Activated T-helper 1 cell treated with anti-CD3 and anti-CD28 coated beads, Interleukin-2, amount 50 U/mL, for 16 hours (primary cell): ENCODE data around the gene C10orf53.

ENCODE experiments used
- DNase-seq, 2 donors: peaks; one replicate each; pipeline ENCODE4 v3.0.0-alpha.2; 2020; ENCODE audit warnings: low read depth in 1 of 2, low spot score in 1 of 2

The C10orf53 gene

DNA sequence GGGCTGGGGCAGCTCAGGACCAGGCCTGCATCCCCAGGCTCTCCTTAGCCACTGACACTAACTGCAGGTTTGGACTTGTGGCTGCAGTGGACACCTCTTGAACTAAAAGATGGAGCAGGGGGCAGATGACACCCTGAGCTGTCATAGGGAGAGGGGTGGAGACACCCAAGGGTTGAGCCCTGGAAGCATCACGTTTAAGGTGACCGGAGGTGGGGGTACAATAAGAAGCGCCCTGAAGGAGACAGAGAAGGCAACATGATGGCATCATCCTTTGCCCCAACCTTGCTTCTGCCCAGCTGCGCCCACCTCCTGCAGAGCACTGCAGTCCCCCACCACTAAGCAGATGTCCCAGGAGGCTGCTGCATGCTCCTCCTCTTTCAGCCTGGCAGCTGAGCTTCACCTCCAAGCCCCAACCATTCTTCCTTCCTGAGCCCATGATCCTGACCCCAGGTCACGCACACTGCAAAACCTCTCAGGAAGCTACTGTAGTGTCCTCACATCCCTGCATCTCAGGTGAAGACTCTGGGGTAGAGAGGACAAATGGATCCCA, 57.2 kb downstream of the C10orf53 start:
- DNase-seq: no peak

DNA sequence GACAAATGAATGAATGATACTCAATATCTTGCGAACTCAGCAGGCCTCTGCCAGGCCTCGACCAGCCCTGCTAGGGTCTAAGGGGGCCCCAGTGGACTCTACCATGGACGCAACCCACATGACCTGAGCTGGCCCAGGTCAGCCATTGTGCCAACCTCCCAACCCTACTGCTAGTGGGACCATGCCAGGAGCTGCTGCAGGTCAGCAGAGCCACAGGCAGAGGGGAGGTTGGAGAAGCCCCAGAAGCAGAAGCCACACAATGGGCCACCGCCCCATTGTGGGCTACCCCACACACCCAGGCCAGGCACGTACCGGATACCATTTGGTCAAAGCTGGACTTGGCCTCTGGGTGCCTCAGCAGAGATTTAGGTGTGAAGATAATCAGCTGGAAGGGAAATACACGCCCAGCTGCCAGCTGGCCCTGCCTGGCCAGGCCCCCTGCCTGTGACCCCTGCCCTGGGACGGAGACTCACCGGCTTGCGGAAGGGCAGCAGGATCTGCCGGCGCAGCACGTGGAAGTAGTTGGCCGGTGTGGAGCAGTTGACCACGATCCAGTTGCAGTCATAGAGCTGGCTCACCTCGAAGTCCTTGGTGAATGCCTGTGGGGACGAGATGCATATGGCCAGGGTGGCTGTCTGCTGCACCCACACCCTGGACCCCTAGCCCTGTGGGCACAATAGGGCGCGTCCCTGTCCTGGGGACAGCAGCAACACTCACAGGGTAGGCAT, 58.2 kb downstream of the C10orf53 start:
- no peak for DNase-seq

DNA sequence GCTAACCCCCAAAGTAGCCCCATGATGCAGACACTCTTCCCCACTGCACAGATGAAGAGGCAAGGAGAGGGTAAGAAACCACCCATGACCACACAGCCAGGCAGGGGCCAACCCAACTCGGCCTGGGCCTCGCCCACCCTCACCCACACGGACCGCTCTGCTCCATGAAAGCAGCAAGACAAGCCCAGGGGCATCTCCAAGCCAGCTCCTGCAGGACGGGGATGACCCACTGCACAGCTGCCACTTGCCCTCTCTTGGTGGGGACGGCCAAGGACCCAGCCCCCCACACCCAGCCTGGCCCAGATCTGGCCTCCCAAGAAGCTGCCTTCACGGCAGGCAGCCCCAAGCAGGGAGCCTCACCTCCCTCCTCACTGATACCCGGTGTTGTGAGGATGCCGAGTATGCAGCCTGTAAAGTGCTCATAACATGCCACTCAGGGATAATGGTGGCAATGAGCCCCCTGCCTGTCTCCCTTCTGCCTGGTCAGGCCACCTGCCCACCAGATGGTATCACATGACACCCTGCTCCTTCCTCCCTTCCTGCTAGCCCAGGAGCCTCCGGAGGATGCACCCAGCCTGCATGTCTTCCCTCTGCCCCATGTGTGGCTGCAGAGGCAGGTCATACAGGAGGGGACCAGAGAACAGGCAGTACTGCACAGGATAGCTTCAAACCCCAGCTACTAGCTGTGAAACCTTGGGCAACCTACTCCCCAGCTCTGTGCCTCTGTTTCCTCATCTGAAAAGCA, 59.3 kb downstream of the C10orf53 start:
- no peak for DNase-seq

DNA sequence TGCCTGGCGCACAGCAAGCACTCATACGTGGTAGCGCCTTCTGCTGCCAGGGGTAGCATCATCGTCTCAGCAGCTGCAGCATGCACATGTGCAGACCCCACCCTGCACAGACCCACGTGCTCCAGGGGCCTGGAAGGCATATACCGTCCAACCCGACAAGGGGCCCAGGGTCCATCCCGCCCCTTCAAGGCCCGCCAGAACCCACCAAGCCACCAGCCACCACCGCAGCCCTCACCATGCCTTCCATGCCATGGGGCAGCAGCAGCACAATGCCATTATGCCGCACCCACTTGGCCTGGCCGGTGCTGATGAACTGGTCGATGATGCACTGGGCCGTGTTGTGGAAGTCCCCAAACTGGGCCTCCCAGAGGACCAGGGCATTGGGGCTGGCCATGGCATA, 60.0 kb downstream of the C10orf53 start:
- no peak for DNase-seq

DNA sequence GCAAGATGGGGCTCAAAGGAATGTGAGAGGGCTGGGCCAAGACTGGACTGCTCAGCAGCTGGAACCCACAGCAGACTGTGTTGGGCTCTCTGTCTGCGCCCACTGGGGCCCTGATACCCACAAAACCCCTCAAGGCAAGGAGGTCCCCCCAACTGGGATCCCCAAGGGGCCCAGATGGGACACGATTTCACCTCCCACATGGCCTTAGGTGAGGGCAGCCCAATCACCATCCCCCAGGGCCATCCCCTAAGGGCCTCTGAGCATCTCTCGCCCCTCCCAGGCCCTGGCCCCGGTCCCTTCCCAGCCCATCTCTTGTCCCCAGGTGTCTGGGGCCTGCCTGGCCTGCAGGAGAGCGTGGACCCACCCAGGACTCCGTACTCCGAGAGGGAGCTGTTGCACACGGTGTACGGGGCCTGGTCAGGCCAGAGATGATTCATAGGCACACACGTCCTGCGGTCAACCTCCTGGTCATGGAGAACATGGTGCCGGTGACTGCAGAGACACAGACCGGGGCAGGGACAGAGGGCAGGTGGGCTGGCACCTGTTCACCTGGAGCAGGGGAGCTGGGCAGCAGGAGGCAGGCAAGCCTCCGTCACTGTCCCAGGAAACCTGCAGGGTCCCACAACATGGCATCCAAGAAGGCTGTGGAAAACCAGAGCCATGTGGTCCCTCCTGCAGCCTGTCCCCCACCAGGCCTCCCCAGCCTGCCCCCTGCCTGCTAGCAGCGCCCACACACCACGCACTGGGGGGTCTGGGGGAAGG, 61.1 kb downstream of the C10orf53 start:
- no peak for DNase-seq

DNA sequence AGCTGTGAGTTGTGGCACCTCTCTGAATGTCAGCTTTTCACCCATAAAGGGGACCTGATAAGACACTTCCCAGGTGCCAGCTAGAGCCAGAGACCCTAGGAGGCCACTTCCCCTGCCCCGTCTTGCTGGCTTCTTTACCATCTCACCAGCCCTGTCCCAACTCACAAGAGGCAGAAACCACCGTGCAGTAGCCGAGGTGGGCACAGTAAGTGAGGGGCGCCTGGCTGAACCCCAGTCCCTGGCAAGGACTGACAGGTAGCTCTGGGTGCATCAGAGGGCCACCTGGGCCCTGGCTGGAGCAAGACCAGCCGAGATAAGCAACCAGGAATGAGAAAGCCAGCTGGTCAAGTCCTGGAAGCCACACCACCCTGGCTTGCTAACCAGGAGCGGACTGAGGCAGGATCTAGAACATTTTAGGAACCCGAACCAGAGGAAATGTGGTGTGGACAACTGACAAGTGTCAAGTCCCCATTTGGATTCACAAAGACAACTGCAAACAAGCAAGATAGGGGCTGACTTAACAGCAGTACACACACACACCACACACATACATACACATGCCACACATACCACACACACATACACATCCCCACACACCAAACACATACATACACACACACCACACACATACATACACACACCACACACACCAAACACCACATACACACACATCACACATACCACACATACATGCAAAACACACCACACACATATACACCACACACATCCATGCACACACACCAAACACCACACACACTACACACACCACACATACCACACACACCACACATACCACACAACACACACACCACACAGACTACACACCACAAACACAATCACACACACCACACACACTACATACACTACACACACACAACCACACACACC, 61.9 kb downstream of the C10orf53 start:
- DNase-seq: no peak

DNA sequence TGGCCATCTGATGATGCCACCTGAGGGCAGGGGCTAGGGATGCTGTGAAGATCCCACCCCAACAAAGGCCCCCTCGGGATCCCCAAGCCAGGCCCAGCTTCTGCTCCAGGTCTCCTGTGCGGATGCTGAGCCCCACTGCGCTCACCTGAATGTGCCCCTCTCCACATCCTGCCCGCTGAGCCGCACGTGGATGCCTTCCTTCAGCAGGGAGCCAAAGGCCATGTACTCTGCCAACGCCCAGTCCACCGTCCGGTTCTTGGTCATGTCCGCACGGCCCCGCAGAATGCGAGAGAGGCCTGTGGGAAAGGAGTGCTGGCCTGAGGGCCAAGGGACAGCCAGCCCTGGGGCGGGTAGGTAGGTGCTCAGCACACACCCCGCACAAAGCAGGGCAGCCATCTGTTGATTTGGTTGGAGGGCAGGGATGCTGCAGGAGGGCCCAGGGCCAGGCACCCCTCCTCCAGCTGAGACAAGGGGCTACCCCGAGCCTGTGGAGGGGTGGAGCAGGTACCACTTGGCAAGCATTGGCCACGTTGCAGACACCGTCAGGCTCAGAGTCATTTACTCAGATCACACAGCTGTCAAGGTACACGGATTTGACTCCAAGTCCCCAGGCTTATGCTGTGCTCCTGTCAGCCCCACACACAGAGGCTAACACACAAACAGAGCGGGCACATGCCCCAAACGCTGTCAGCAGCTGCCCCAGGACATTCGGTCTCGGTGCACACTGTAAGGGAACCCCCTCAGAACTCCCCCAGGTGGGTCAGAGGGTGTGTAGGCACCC, 63.4 kb downstream of the C10orf53 start:
- DNase-seq: no peak

DNA sequence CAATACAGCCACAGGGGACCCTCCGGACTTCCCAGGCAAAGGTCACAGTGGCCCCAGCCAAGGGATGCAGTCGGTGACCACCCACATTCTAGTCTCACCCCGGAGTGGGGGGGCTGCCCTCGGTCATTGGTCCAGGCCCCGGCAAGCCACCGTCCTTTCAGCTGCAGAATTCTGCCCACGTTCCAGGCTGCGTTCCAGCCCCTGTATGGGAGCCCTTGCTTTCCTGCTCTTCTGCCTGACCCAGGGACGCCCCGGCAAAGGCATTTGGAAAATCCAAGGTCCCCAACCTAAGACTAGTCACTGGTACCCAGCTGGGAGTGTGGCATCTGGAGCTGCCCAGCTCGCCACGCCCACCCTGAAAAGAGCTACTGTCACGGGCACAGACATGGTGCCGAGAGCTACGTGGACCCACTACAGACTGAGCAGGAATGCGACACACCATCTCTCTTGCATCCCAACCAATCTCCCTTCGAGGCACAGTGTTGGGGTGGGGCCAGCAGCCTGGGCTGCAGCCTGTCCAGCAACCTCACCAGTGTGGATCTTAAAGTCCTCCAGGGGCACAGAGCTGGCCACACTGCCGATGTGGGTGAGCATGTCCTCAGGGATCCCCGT, 64.1 kb downstream of the C10orf53 start:
- no peak for DNase-seq

DNA sequence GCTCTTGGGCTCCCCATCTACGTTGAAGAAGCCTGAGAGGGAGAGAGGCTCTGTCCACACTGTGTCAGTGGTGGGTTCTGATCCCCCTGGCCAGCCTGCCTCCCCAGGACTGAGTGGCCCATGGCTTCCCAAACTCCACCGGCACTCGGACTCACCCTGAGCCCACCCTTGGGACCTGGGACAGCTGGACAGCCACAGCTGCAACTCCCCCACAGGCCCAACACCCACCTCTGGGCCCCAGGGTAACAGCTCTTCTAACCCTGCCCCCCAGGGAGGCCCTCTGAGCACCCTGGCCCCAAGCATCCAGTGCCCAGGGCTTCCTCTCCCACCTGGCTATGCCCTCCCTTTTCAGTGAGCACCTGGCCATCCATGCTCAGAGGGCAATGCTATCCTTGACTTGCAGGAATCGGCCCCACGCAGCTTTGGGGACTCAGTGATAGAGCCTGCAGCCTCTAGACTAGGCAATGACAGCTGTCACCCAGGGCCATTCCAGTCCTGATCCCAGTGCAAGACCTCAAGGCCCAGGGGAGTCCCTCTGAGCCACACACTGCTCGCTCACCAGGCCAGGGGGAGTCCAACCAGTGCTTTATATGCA, 64.7 kb downstream of the C10orf53 start:
- DNase-seq: no peak

DNA sequence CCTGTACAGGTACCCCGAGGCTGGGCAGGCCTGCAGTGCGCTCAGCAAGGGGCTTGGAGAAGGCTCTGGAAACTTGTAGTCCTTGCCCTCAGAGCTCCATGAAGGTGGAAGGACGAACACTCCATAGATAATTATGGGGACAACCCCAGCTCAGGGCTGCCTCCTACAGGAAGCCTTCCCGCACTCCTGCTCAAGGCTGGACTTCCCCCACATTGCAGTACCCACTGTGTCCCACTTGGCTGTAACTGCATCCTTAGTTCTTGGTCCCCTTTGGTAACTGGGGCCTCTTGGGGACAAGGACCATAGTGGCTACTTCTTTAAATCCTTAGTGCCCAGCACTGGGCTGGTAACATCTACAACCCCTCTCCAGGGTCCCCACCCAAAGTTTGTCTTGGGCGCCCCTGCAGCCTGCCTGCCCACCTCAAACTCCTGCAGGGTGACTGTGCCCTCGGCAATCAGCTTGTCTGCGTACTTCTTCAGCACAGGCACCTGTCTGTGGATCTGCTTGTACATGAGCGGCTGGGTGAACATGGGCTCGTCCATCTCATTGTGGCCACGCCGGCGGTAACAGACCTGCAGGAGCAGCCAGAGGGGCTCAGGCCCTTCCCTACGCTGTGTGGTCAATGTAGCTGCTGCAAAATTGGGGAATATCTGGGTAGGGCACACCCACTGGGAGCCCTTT, 65.6 kb downstream of the C10orf53 start:
- DNase-seq: no peak

DNA sequence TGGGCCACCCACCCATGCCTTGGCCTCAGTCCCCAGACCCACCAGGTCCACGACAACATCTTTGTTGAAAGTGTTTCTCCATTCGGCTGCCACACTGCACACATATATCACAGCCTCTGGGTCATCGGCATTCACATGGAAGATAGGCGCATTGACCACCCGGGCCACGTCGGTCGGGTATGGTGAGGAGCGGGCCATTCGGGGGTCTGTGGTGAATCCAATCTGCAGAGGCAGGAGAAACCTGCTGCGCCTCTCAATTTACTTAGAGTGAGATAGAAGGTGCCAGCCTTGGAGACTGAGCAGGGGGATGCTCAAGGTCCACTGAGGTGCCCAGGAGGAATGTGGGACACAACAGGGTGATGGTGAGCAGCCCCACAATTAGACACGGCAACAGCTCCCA, 66.3 kb downstream of the C10orf53 start:
- no peak for DNase-seq

DNA sequence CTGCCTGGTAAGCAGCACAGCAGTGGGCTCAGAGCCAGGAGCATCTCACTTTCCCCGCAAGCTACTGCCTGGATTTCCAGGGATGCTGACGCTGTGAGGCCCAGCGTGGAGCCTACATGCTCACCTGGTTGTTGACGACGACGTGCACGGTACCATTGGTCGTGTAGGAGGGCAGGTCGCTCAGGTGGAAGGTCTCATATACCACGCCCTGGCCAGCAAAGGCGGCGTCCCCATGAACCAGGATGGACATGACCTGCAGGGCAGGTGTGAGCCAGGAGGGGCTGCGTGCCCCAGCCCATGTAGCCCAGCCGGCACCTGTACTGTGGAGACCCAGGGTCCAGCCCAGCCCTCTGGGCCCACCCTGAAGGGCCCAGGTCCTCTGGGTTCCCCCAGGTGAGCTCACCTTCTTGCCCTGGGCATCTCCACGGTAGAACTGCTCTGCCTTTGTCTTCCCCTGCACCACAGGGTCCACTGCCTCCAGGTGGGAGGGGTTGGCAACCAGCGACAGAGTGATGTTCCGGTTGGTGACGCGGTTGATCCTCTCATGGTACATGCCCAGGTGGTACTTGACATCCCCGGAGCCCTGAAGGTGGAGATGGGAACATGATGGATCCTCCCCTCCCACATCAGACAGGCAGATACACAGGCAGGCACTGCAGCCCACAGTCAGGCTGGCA, 67.3 kb downstream of the C10orf53 start:
- no peak for DNase-seq
